Activated naive CD4-positive, alpha-beta T cell (primary cell): ENCODE data around the gene NTS.

Source experiments
- DNase-seq, 4 experiments: peaks; one replicate each; lab custom pipeline; 2025; lab: John Stamatoyannopoulos, UW

NTS gene

GRCh38 chr12:85874031-85874461, at the start of gene NTS:
TSS of gene NTS (plus strand) at chr12:85874295. CDS start at chr12:85874404, 109 bp downstream.
- DNase-seq: no peak

GRCh38 chr12:85825746-85826145, 48.3 kb upstream of the NTS start:
- no peak for DNase-seq

- no peak for DNase-seq
Measured at GRCh38 chr12:85828576-85828975, 45.5 kb upstream of the NTS start.

- DNase-seq: no peak
Measured at GRCh38 chr12:85829391-85829790, 44.7 kb upstream of the NTS start.

GRCh38 chr12:85831327-85831990, 42.6 kb upstream of the NTS start:
- no peak for DNase-seq

- no peak for DNase-seq
Measured at GRCh38 chr12:85833579-85833978, 40.5 kb upstream of the NTS start.

GRCh38 chr12:85834378-85834777, 39.7 kb upstream of the NTS start:
- DNase-seq: no peak

- no peak for DNase-seq
Measured at GRCh38 chr12:85835426-85836196, 38.5 kb upstream of the NTS start.

GRCh38 chr12:85836197-85837090, 37.7 kb upstream of the NTS start, which contains the start of gene RASSF9:
TSS of gene RASSF9 (minus strand) at chr12:85836409. CDS start at chr12:85836201, 208 bp downstream.
- no peak for DNase-seq

GRCh38 chr12:85843606-85844310, 30.3 kb upstream of the NTS start:
- DNase-seq: no peak

GRCh38 chr12:85849344-85849743, 24.8 kb upstream of the NTS start:
- DNase-seq: no peak

GRCh38 chr12:85855305-85855704, 18.8 kb upstream of the NTS start:
- DNase-seq: no peak

- no peak for DNase-seq
Measured at GRCh38 chr12:85856966-85857365, 17.1 kb upstream of the NTS start.

GRCh38 chr12:85865890-85866289, 8.2 kb upstream of the NTS start:
- no peak for DNase-seq

GRCh38 chr12:85866986-85867776, 6.9 kb upstream of the NTS start:
- DNase-seq: no peak

- DNase-seq: no peak
Measured at GRCh38 chr12:85872497-85873091, 1.5 kb upstream of the NTS start.

- DNase-seq: no peak
Measured at GRCh38 chr12:85877459-85877858, 3.4 kb downstream of the NTS start.

- DNase-seq: no peak
Measured at GRCh38 chr12:85883763-85884162, 9.7 kb downstream of the NTS start.

GRCh38 chr12:85894653-85895052, 20.6 kb downstream of the NTS start:
- no peak for DNase-seq

GRCh38 chr12:85920324-85920947, 46.3 kb downstream of the NTS start:
- no peak for DNase-seq
